Liver (tissue), 9 donors: ENCODE measurements around the gene TDRD7. TPM values are rescaled to one million over a fixed set of nuclear protein-coding genes. Genes with fewer than 3 reads are reported as not detected.

ENCODE experiments used
- DNase-seq: peaks from one replicate; pipeline ENCODE4 v3.0.0-alpha.2; 2017; ENCODE audit warnings: low spot score
- H3K27ac ChIP-seq, 2 donors: one replicate each; pipeline ENCODE4 v1.7.0; 2013; ENCODE audit warnings: inconsistent platforms in 2 of 2, low read length in 2 of 2, control low read depth in 1 of 2, low read depth in 1 of 2, mild to moderate bottlenecking in 1 of 2
- H3K27me3 ChIP-seq, 4 donors: one replicate each; pipeline versions ENCODE4 v1.6.1 to v1.7.0; 2013; ENCODE audit warnings: low read length in 3 of 4, inconsistent platforms in 1 of 4, mild to moderate bottlenecking in 1 of 4, moderate library complexity in 1 of 4; ENCODE audit not compliant: control insufficient read depth in 4 of 4, insufficient read depth in 4 of 4
- H3K36me3 ChIP-seq, 4 donors: one replicate each; pipeline versions ENCODE4 v1.6.1 to v1.7.0; 2013; ENCODE audit warnings: low read length in 3 of 4, mild to moderate bottlenecking in 3 of 4, low read depth in 1 of 4, moderate library complexity in 1 of 4; ENCODE audit not compliant: control insufficient read depth in 4 of 4, insufficient read depth in 3 of 4
- H3K4me1 ChIP-seq, 4 donors: one replicate each; pipeline versions ENCODE4 v1.6.1 to v1.7.0; 2013; ENCODE audit warnings: low read length in 3 of 4, mild to moderate bottlenecking in 3 of 4, moderate library complexity in 1 of 4; ENCODE audit not compliant: control insufficient read depth in 4 of 4, insufficient read depth in 4 of 4
- H3K4me3 ChIP-seq, 3 donors: one replicate each; pipeline versions ENCODE4 v1.6.1 to v1.7.0; 2013; ENCODE audit warnings: low read length in 3 of 3, control low read depth in 1 of 3, low read depth in 1 of 3, mild to moderate bottlenecking in 1 of 3
- H3K9ac ChIP-seq, 2 donors: one replicate each; pipeline ENCODE4 v1.7.0; 2013; ENCODE audit warnings: low read length in 2 of 2, mild to moderate bottlenecking in 2 of 2, moderate library complexity in 2 of 2, control low read depth in 1 of 2, low read depth in 1 of 2
- H3K9me3 ChIP-seq, 4 donors: one replicate each; pipeline versions ENCODE4 v1.6.1 to v1.7.0; 2013; ENCODE audit warnings: low read length in 3 of 4; ENCODE audit not compliant: control insufficient read depth in 4 of 4
- EGR1 ChIP-seq, 2 donors: IDR thresholded peaks; 2 replicates each; pipeline ENCODE4 v1.6.1; 2016 to 2018; ENCODE audit warnings: antibody characterized with exemption in 2 of 2, low read depth in 2 of 2
- FOXA1 ChIP-seq: IDR thresholded peaks from 2 replicates; pipeline ENCODE4 v1.6.1; 2016; ENCODE audit warnings: antibody characterized with exemption
- FOXA2 ChIP-seq: IDR thresholded peaks from 2 replicates; pipeline ENCODE4 v1.6.1; 2016; ENCODE audit warnings: antibody characterized with exemption
- GABPA ChIP-seq, 2 donors: IDR thresholded peaks in 1 of 2; conservative IDR thresholded peaks in 1 of 2; 2 replicates each; pipeline ENCODE4 v1.6.1; 2016; ENCODE audit warnings: antibody characterized with exemption in 2 of 2, mild to moderate bottlenecking in 1 of 2, moderate library complexity in 1 of 2
- JUND ChIP-seq, 2 donors: IDR thresholded peaks; 2 replicates each; pipeline ENCODE4 v1.6.1; 2016; ENCODE audit warnings: antibody characterized with exemption in 2 of 2
- MAX ChIP-seq: IDR thresholded peaks from 2 replicates; pipeline ENCODE4 v1.6.1; 2016; ENCODE audit warnings: antibody characterized with exemption
- NR2F2 ChIP-seq: IDR thresholded peaks from 2 replicates; pipeline ENCODE4 v1.6.1; 2016; ENCODE audit warnings: antibody characterized with exemption
- RAD21 ChIP-seq, 2 donors: IDR thresholded peaks; 2 replicates each; pipeline ENCODE4 v1.6.1; 2016; ENCODE audit warnings: antibody characterized with exemption in 2 of 2, mild to moderate bottlenecking in 2 of 2
- REST ChIP-seq: IDR thresholded peaks from 2 replicates; pipeline ENCODE4 v1.6.1; 2016; ENCODE audit warnings: antibody characterized with exemption, mild to moderate bottlenecking
- RXRA ChIP-seq, 2 donors: IDR thresholded peaks; 2 replicates each; pipeline ENCODE4 v1.6.1; 2017 to 2018; ENCODE audit warnings: antibody characterized with exemption in 2 of 2, mild to moderate bottlenecking in 1 of 2
- SP1 ChIP-seq: IDR thresholded peaks from 2 replicates; pipeline ENCODE4 v1.6.1; 2018; ENCODE audit warnings: antibody characterized with exemption, mild to moderate bottlenecking
- TAF1 ChIP-seq: conservative IDR thresholded peaks from 2 replicates; pipeline ENCODE4 v1.6.1; 2016; ENCODE audit warnings: antibody characterized with exemption, mild to moderate bottlenecking
- YY1 ChIP-seq: IDR thresholded peaks from 2 replicates; pipeline ENCODE4 v1.6.1; 2016; ENCODE audit warnings: antibody characterized with exemption, mild to moderate bottlenecking
- WGBS: extraction: QIAGEN DNeasy Blood & Tissue Kit; methylation state at CpG from one replicate; pipeline ENCODE4 v1.1.7; 2013; 5-methylcytosine and 5-hydroxymethylcytosine counted together
- polyA plus RNA-seq, 2 donors: library from polyadenylated mRNA; stranded (reverse) in 1 of 2; unstranded in 1 of 2; fragments of 200-250 nt in 1 of 2; fragments of >200 nt in 1 of 2; fragmentation: Nextera tagmentation in 1 of 2; extraction: Ambion mirVana in 1 of 2; gene quantifications; one replicate each; pipeline versions ENCODE4 v1.2.1 to v1.2.3, GENCODE V29; 2013 to 2015
- total RNA-seq, 2 donors: library from RNA; depleted of rRNA; stranded (reverse); fragments of >200 nt; gene quantifications; one replicate each; pipeline ENCODE4 v1.2.3, GENCODE V29; 2014
- TF ChIP-seq, protein P1 (sequence below): IDR thresholded peaks from 2 replicates; pipeline ENCODE4 v1.6.1; 2016; ENCODE audit warnings: antibody characterized with exemption
- TF ChIP-seq, protein P2 (sequence below): IDR thresholded peaks from 2 replicates; pipeline ENCODE4 v1.6.1; 2016; ENCODE audit warnings: antibody characterized with exemption
- TF ChIP-seq, protein P3 (sequence below): fragments of 150-350 bp; IDR thresholded peaks from 2 replicates; pipeline ENCODE4 v1.5.1; 2017; ENCODE audit warnings: improper control_type of control experiment, low read depth, low read length; ENCODE audit not compliant: missing input control
- donor health status: healthy.
- donor health status: healthy.
- donor health status: healthy.
- donor health status: healthy.
- donor health status: healthy.

The TDRD7 gene
- total and polyA plus RNA-seq, 4 donors = 3.6 to 6.9 (median 5.4) TPM

DNA sequence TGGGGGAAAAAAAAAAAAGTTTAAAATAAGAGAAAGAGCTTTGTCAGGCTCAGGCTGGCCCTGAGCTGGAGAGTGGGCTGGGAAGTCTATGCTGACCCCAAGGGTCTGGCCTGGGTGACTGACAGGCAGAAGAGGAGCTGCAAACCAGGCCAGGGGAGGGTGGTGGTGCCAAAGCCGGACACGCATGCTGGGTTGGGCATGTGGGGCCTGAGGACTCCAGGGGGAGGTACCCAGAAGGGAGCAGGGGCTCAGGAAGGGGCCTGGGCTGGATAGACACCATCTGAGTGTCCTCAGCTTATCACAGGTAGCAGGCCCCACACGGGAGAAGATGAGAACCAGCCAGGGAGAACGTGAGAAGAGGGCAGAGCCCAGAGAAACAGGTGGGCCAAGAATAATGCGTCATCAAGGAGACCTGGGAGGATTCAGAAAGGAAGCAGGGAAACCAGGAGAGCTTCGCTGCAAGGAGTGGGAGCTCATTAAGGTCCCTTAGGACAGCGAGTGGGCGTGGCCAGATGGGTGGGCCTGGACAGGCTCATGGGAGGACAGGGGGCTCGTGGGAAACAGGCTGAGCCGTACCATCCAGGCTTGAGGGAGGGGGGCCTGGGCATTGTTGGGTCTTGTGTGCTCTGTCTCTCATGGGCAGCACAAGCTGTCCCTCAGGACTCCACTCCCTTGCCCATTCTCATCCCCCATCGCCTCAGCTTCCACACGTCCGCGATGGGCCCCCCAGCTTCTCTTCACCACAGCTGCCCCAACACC is 105.6 kb downstream of the TDRD7 start:
- no peak overlapping the region for H3K27ac ChIP-seq

More for the DNA sequence above, 105.6 kb downstream of the TDRD7 start:
- DNase-seq = no peak
- Histone ChIP-seq H3K4me3 (no peak overlapping the region), H3K9me3 (no peaks in the 10 kb centered on the region), H3K4me1 (no peaks in the 10 kb centered on the region), H3K36me3 (no peaks in the 10 kb centered on the region), H3K27me3 (no peaks in the 10 kb centered on the region), H3K9ac (no peak overlapping the region)
- WGBS = 92% methylated on average over 14 of the region's 14 CpGs
- TF ChIP-seq YY1 = no peak
- TF ChIP-seq SP1 = no peak
- no peak for TF ChIP-seq REST
- no peak for TF ChIP-seq FOXA1
- TF ChIP-seq, protein P1, sequence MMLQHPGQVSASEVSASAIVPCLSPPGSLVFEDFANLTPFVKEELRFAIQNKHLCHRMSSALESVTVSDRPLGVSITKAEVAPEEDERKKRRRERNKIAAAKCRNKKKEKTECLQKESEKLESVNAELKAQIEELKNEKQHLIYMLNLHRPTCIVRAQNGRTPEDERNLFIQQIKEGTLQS = no peak
- TF ChIP-seq, protein P2, sequence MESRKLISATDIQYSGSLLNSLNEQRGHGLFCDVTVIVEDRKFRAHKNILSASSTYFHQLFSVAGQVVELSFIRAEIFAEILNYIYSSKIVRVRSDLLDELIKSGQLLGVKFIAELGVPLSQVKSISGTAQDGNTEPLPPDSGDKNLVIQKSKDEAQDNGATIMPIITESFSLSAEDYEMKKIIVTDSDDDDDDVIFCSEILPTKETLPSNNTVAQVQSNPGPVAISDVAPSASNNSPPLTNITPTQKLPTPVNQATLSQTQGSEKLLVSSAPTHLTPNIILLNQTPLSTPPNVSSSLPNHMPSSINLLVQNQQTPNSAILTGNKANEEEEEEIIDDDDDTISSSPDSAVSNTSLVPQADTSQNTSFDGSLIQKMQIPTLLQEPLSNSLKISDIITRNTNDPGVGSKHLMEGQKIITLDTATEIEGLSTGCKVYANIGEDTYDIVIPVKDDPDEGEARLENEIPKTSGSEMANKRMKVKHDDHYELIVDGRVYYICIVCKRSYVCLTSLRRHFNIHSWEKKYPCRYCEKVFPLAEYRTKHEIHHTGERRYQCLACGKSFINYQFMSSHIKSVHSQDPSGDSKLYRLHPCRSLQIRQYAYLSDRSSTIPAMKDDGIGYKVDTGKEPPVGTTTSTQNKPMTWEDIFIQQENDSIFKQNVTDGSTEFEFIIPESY = no peak
- TF ChIP-seq, protein P3, sequence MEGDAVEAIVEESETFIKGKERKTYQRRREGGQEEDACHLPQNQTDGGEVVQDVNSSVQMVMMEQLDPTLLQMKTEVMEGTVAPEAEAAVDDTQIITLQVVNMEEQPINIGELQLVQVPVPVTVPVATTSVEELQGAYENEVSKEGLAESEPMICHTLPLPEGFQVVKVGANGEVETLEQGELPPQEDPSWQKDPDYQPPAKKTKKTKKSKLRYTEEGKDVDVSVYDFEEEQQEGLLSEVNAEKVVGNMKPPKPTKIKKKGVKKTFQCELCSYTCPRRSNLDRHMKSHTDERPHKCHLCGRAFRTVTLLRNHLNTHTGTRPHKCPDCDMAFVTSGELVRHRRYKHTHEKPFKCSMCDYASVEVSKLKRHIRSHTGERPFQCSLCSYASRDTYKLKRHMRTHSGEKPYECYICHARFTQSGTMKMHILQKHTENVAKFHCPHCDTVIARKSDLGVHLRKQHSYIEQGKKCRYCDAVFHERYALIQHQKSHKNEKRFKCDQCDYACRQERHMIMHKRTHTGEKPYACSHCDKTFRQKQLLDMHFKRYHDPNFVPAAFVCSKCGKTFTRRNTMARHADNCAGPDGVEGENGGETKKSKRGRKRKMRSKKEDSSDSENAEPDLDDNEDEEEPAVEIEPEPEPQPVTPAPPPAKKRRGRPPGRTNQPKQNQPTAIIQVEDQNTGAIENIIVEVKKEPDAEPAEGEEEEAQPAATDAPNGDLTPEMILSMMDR = no peak
- TF ChIP-seq GABPA (IDR thresholded peaks at IDR 0.05 in 1 of 2, conservative IDR thresholded peaks at IDR 0.05 in 1 of 2) = no peak
- TF ChIP-seq RXRA (IDR thresholded peaks at IDR 0.05) = no peak
- TF ChIP-seq NR2F2 = no peak
- TF ChIP-seq JUND (IDR thresholded peaks at IDR 0.05) = no peak
- no peak for TF ChIP-seq MAX
- TF ChIP-seq RAD21 (IDR thresholded peaks at IDR 0.05) = no peak
- no peak for TF ChIP-seq FOXA2
- TF ChIP-seq TAF1 = no peak
- TF ChIP-seq EGR1 (IDR thresholded peaks at IDR 0.05; ENCODE audit: low read depth in 2 of 2) = no peak
